Stimulated activated naive CD8-positive, alpha-beta T cell treated with anti-CD3 and anti-CD28 coated beads, Interleukin-15, Interleukin-2, amounts not matched to agents 100 ng/mL and 50 ng/mL, for 24 hours (primary cell): ENCODE results near the gene CDIPT.

Source experiments
- H3K27ac Mint-ChIP-seq: one replicate; pipeline ENCODE4 v1.8.0; 2021; ENCODE audit warnings: mild to moderate bottlenecking, mixed read lengths
- H3K27me3 Mint-ChIP-seq: one replicate; pipeline ENCODE4 v1.8.0; 2021; ENCODE audit warnings: mixed read lengths
- H3K36me3 Mint-ChIP-seq: one replicate; pipeline ENCODE4 v1.8.0; 2021; ENCODE audit warnings: low read depth, mixed read lengths
- H3K4me1 Mint-ChIP-seq: one replicate; pipeline ENCODE4 v1.8.0; 2021; ENCODE audit warnings: low read depth, mixed read lengths
- H3K4me3 Mint-ChIP-seq: one replicate; pipeline ENCODE4 v1.8.0; 2021; ENCODE audit warnings: mild to moderate bottlenecking, mixed read lengths
- H3K9me3 Mint-ChIP-seq: one replicate; pipeline ENCODE4 v1.8.0; 2021; ENCODE audit warnings: mixed read lengths

CDIPT gene

DNA sequence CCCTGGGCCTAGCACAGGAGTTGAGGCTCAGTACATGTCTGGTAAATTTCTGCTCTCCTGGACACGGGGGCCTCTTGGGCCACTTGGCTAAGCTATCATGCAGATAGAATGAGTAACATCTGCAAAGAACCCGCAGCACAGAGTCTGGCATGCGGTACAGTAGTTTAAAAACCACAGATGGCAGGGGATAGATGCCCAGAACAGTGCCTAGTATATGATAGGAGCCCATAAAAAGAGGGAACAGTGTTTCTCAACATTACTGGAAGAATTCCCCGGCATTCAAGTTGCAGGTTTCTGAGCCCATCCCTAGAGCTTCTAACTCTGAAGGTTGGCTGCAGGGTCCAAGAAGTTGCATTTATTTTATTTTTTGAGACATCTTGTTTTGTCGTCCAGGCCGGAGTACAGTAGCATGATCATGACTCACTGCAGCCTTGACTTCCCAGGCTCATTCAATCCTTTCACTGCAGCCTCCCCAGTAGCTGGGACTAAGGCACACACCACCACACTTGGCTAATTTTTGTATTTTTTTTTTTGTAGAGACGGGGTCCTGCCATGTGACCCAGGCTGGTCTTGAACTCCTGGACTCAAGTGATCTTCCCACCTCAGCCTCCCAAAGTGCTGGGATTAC lies 5.8 kb downstream of the CDIPT start:
- no peaks in the 10 kb centered on the region for H3K9me3 Mint-ChIP-seq
- no peaks in the 10 kb centered on the region for H3K27me3 Mint-ChIP-seq
- H3K27ac Mint-ChIP-seq: no peak overlapping the region
- peaks cover 23% of the 10 kb centered on the region for H3K36me3 Mint-ChIP-seq
- no peak overlapping the region for H3K4me3 Mint-ChIP-seq
- peaks cover 18% of the 10 kb centered on the region for H3K4me1 Mint-ChIP-seq

DNA sequence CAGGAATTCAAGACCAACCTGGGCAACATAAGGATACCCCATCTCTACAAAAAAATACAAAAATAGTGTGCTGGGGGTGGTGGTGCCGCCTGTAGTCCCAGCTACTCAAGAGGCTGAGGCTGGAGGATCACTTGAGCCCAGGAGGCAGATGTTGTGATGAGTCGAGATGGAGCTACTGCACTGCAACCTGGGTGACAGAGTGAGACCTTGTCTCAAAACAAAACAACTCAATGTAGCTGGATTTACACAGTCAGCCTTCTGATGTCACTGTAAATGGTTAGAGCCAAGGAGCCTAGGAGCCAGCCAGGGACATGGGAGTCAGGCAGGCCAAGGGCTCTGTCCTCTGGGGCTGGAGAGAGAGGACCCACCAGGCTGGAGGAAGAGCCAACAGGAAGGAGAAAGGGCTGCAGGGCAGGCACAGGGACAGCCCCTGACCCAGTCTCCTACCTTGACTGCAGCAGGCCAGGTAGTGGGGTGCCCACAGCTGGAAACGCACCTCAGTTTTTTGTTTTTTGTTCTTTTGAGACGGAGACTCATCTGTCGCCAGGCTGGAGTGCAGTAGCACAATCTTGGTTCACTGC lies 8.4 kb downstream of the CDIPT start:
- peaks cover 4% of the 10 kb centered on the region for H3K4me1 Mint-ChIP-seq
- no peaks in the 10 kb centered on the region for H3K9me3 Mint-ChIP-seq
- no peak overlapping the region for H3K27ac Mint-ChIP-seq
- H3K4me3 Mint-ChIP-seq: no peak overlapping the region
- no peaks in the 10 kb centered on the region for H3K27me3 Mint-ChIP-seq
- H3K36me3 Mint-ChIP-seq: peaks cover 15% of the 10 kb centered on the region

DNA sequence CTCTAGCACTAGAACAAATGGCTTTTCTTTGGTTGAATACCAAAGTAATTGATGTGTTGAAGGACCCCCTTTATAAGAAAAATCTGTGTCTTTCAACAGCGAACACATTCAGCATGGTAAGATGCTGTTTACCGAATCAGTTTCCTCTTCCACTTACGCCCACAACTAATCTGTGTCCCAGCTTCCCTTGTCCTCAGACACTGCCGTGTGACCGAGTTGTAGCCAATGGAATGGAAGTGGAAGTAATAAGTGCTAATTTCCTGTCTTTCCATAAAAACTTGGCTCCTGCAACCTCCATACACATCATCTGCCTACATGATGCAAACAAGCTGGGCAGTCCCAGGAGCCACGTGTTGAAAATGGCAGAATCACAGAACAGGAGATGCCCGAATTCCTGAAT lies 10.4 kb downstream of the CDIPT start:
- Mint-ChIP-seq H3K9me3 (no peaks in the 10 kb centered on the region), H3K4me1 (no peaks in the 10 kb centered on the region), H3K27me3 (no peaks in the 10 kb centered on the region), H3K36me3 (peaks cover 3% of the 10 kb centered on the region), H3K27ac (no peak overlapping the region), H3K4me3 (no peak overlapping the region)

GRCh38 chr16:29850998-29851397 lies 12.0 kb downstream of the CDIPT start:
- no peaks in the 10 kb centered on the region for H3K4me1 Mint-ChIP-seq
- H3K9me3 Mint-ChIP-seq: no peaks in the 10 kb centered on the region
- no peak overlapping the region for H3K4me3 Mint-ChIP-seq
- H3K27ac Mint-ChIP-seq: no peak overlapping the region
- H3K36me3 Mint-ChIP-seq: peaks cover 7% of the 10 kb centered on the region
- H3K27me3 Mint-ChIP-seq: no peaks in the 10 kb centered on the region

DNA sequence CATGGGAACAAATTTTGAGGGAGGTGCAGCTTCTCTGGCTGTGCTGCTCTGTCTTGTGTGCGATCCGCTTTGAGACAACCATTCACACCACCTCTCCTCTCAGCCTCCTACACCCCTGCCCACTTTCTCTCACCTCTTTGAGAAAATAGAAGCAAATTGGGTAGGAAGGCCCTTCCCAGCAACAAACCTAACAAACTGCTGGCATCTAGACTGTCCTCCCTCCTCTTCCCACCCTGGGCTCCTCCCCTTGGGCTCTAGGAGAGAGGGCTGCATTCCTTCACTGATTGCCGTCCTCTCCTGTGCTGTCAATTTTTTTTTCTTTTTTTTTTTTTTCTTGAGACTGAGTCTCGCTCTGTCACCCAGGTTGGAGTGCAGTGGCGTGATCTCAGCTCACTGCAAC lies 13.5 kb downstream of the CDIPT start:
- no peaks in the 10 kb centered on the region for H3K4me1 Mint-ChIP-seq
- H3K27me3 Mint-ChIP-seq: no peaks in the 10 kb centered on the region

DNA sequence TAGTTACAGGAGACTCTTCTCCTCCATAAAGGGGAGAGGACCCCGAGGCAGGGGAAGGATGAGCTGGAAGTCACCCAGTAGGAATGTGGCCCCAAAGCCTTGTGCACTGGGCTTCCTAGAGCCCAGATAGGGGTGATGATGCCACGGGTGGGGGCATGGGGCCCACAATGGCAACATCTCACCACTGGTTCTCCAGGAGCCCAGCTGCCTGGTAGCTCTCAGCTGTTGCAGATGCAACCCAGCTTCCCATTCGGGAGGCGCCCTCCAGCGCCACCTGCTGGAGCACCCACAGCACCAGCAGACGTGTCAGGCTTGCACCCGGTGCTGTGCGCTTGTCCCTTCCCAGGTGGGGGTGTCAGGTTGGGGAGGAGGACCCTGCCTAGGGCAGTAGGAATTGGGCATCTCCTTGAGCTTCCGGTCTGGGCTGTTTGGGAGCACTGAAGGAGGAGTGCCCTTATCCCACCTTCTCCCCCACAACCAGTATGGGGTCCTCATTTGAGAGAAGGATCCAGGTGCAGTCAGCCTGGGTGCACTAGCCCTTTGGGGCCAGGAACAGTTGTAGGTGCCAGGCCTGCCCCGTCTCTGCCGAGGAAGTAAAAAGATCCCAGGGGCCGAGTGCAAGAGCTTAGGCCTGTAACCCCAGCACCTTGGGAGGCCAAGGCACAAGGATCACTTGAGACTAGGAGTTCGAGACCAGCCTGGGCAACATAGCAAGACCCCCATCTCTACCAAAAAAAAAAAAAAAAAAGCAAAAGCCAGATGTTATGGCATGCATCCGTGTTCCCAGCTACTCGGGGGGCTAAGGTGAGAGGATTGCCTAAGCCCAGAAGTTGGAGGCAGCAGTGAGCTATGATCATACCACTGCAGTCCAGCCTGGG lies 14.4 kb downstream of the CDIPT start:
- no peak overlapping the region for H3K4me3 Mint-ChIP-seq
- H3K27me3 Mint-ChIP-seq: no peaks in the 10 kb centered on the region
- no peaks in the 10 kb centered on the region for H3K9me3 Mint-ChIP-seq
- H3K4me1 Mint-ChIP-seq: no peaks in the 10 kb centered on the region
- H3K36me3 Mint-ChIP-seq: peaks cover 18% of the 10 kb centered on the region
- no peak overlapping the region for H3K27ac Mint-ChIP-seq

More for the DNA sequence above, 13.5 kb downstream of the CDIPT start:
- H3K27ac Mint-ChIP-seq: no peak overlapping the region
- H3K9me3 Mint-ChIP-seq: no peaks in the 10 kb centered on the region
- peaks cover 14% of the 10 kb centered on the region for H3K36me3 Mint-ChIP-seq
- H3K4me3 Mint-ChIP-seq: no peak overlapping the region

DNA sequence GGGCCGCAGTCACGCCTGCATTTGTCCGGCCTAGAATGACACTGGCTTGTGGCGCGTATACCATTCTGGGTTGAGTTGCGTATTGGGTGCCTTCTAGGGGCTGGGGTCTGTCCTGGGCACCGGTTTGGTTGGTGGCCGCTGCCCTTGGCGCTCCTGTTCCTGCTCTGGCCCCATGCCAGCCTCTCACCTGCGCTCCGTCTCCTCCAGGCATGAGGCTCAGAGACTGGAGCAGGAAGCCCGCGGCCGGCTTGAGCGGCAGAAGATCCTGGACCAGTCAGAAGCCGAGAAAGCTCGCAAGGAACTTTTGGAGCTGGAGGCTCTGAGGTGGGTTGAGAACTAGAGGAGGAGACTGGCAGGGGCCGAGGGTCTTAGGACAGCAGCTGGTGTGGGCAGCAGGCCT lies 17.4 kb downstream of the CDIPT start:
- no peaks in the 10 kb centered on the region for H3K4me1 Mint-ChIP-seq
- no peaks in the 10 kb centered on the region for H3K9me3 Mint-ChIP-seq
- no peak overlapping the region for H3K27ac Mint-ChIP-seq
- no peaks in the 10 kb centered on the region for H3K27me3 Mint-ChIP-seq
- no peak overlapping the region for H3K4me3 Mint-ChIP-seq
- H3K36me3 Mint-ChIP-seq: peaks cover 22% of the 10 kb centered on the region

- H3K27ac Mint-ChIP-seq: no peak overlapping the region
- peaks cover 28% of the 10 kb centered on the region for H3K36me3 Mint-ChIP-seq
- H3K9me3 Mint-ChIP-seq: no peaks in the 10 kb centered on the region
These were observed 18.3 kb downstream of the CDIPT start for GRCh38 chr16:29844575-29845331.

GRCh38 chr16:29843931-29844330 lies 19.1 kb downstream of the CDIPT start:
- Mint-ChIP-seq H3K27ac (no peak overlapping the region), H3K4me1 (no peaks in the 10 kb centered on the region), H3K27me3 (no peaks in the 10 kb centered on the region), H3K4me3 (no peak overlapping the region), H3K36me3 (peaks cover 25% of the 10 kb centered on the region), H3K9me3 (no peaks in the 10 kb centered on the region)

More at GRCh38 chr16:29844575-29845331, 18.3 kb downstream of the CDIPT start:
- H3K4me3 Mint-ChIP-seq: no peak overlapping the region
- H3K27me3 Mint-ChIP-seq: no peaks in the 10 kb centered on the region
- no peaks in the 10 kb centered on the region for H3K4me1 Mint-ChIP-seq

GRCh38 chr16:29842732-29843346 lies 20.2 kb downstream of the CDIPT start:
- no peaks in the 10 kb centered on the region for H3K4me1 Mint-ChIP-seq
- H3K4me3 Mint-ChIP-seq: no peak overlapping the region
- H3K27me3 Mint-ChIP-seq: no peaks in the 10 kb centered on the region
- no peaks in the 10 kb centered on the region for H3K9me3 Mint-ChIP-seq
- peak overlapping the region; percentile 69 for H3K27ac Mint-ChIP-seq
- peaks cover 25% of the 10 kb centered on the region for H3K36me3 Mint-ChIP-seq

- no peaks in the 10 kb centered on the region for H3K4me1 Mint-ChIP-seq
- no peak overlapping the region for H3K4me3 Mint-ChIP-seq
- H3K27me3 Mint-ChIP-seq: no peaks in the 10 kb centered on the region
- H3K27ac Mint-ChIP-seq: no peak overlapping the region
- H3K36me3 Mint-ChIP-seq: peaks cover 26% of the 10 kb centered on the region
- no peaks in the 10 kb centered on the region for H3K9me3 Mint-ChIP-seq
These were observed 21.4 kb downstream of the CDIPT start for GRCh38 chr16:29841631-29842030.

GRCh38 chr16:29840240-29840639 lies 22.8 kb downstream of the CDIPT start:
- H3K27me3 Mint-ChIP-seq: no peaks in the 10 kb centered on the region
- peaks cover 21% of the 10 kb centered on the region for H3K36me3 Mint-ChIP-seq
- H3K4me3 Mint-ChIP-seq: no peak overlapping the region
- no peaks in the 10 kb centered on the region for H3K9me3 Mint-ChIP-seq
- peak overlapping the region; percentile 61 for H3K27ac Mint-ChIP-seq
- H3K4me1 Mint-ChIP-seq: peaks cover 3% of the 10 kb centered on the region

- Mint-ChIP-seq H3K36me3 (peaks cover 20% of the 10 kb centered on the region), H3K27me3 (no peaks in the 10 kb centered on the region), H3K4me3 (no peak overlapping the region), H3K27ac (no peak overlapping the region), H3K9me3 (no peaks in the 10 kb centered on the region), H3K4me1 (peaks cover 3% of the 10 kb centered on the region)
These were observed 23.2 kb downstream of the CDIPT start for GRCh38 chr16:29839822-29840221.

DNA sequence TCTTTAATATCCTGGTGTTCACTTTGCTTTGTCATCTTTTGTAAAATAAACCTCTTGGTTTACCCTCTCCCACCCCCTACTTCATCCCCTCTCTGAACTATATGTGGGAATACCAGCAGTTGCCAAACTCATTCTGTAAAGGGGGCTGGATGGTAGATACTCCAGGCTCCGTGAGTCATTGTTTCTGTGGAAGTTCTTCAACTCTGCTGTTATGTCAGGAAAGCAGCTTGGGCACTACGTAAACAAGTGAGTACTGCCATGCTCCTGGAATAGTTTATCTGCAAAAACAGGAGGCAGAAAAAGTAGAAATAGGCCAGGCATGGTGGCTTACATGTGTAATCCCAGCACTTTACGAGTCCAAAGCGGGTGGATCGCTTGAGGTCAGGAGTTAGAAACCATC lies 25.2 kb downstream of the CDIPT start:
- Mint-ChIP-seq H3K9me3 (no peaks in the 10 kb centered on the region), H3K4me3 (no peak overlapping the region), H3K4me1 (peaks cover 13% of the 10 kb centered on the region), H3K36me3 (peaks cover 31% of the 10 kb centered on the region), H3K27ac (no peak overlapping the region), H3K27me3 (no peaks in the 10 kb centered on the region)
